Measurements from ENCODE around the gene ZMIZ1.

ZMIZ1 gene

GRCh38 chr10:79356104-79356503 lies 287.3 kb downstream of the ZMIZ1 start:
- no peak for DNase-seq (ENCODE audit: low read depth)

DNA sequence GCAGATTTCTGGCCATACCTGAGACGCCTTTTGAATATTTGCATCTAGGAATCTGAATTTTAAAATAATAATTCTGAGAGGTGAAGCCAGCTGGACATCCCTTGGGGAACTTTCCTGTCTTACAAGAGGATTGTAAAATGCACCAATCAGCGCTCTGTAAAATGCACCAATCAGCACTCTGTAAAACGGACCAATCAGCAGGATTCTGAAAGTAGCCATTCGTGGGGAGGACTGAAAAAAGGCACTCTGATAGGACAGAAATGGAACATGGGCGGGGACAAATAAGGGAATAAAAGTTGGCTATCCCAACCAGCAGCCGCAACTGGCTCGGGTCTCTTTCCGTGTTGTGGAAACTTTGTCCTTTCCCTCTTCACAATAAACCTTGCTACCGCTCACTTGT lies 288.4 kb downstream of the ZMIZ1 start:
- no peak for DNase-seq (ENCODE audit: low read depth)

- DNase-seq (ENCODE audit: low read depth) = no peak
These were observed 290.0 kb downstream of the ZMIZ1 start for GRCh38 chr10:79358811-79359210.

DNA sequence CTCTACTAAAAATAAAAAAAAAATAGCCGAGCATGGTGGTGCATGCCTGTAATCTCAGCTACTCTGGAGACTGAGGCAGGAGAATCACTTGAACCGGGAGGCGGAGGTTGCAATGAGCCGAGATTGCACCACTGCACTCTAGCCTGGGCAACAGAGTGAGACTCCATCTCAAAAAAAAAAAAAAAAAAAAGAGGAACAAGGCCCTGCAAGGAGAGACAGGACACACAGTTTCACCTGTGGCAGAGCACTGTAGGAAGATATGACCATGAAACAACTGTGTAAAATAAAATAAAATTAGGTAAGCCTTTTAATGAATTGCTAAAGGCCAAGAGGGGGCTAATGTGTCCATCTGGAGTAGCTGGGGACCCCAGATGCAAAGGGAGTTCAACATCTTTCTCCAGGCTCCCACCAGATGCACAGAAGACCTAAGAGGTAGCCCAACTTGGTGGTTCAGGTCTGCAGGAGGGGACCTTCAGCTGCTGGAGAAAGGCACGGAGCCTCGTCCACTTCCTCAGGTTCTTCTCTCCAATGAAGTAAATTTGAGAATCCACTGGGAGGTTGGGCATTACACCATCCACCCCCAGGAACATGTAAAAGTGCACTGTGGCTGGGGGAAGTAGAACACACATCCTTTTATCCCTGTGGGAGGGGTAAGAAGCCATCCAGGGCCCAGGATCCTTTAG lies 291.2 kb downstream of the ZMIZ1 start:
- no peak for DNase-seq (ENCODE audit: low read depth)

DNA sequence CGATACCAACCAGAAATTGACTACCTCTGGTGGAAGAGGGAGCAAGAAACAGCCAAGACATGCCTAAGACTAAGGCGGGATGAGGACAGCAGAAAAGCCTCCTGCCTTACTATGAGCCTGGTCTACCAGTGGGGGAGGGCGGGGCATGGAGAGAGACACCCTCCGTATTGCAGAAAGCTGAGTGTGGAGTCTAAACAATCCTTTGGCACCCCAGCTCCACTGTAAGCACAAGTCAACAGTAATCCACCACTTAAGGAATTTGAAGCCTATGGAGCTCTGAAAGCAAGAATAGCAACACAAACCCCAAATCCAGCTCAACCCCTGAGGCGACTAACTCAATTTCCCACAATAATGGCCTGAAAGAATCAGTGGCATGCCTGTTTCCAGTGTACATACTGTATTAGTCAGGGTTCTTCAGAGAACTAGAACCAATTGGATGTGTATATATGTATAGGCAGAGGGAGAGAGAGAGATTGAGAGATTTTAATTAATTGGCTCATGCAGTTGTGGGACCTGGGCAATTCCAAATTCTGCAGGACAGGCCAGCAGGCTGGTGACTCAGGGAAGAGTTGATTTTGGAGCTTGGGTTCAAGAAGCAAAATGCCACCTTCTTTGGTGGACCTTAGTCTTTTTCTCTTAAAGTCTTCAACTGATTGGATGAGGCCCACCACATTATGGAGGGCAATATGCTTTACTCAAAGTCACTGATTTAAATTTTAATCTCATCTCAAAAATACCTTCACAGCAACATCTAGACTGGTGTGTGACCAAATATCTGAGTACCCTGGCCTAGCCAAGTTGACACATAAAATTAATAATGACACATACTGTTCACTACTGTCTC lies 292.0 kb downstream of the ZMIZ1 start:
- DNase-seq (ENCODE audit: low read depth) = no peak

DNA sequence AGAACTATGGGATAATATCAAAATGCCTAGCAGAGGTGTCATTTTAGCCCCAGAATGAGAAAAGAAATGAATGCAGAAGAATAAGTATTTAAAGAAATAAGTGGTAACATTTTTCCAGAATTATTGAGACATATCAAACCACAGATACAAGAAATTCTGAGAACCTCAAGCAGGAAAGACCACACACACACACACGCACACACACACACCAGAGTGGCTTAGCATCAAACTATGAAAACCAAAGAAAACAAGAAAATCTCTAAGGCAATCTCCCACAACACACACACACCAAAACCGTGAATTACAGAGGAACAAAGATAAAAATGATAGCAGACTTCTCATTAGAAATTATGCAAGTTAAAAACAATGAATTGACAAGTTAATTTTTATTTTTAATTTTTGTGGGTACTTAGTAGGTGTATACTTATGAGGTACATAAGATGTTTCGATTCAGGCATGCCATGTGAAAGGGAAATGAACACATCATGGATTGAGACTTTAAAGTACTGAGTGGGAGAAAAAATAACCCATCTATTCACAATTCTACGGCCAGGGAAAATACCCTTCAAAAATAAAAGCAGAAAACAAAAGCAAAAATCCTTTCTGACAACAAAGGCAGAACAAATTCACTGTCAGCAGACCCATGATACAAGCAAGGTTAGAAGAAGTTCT lies 293.1 kb downstream of the ZMIZ1 start:
- no peak for DNase-seq (ENCODE audit: low read depth)

Measured in stromal cell of bone marrow (primary cell).